CD4-positive, alpha-beta memory T cell (primary cell): ENCODE results near the gene KIF26B. TPM values are rescaled to one million over a fixed set of nuclear protein-coding genes. Genes with fewer than 3 reads are reported as not detected.

Experiments
- CTCF ChIA-PET: fragments of 350-600 bp; sonication (Branson Sonifier 250); formaldehyde crosslinking; loops from one replicate; lab custom pipeline; 2021; ENCODE audit warnings: inconsistent platforms; ENCODE audit not compliant: partially characterized antibody; lab: Charles Lee
- POLR2A ChIA-PET: fragments of 350-600 bp; sonication (Branson Sonifier 250); formaldehyde crosslinking; loops from one replicate; lab custom pipeline; 2021; ENCODE audit not compliant: partially characterized antibody; lab: Charles Lee
- DNase-seq, 5 donors: peaks; one replicate each; pipeline versions ENCODE4 v3.0.0 to v3.0.0-alpha.2; 2020 to 2022; ENCODE audit warnings: mixed read lengths in 1 of 5
- H3K27ac ChIP-seq: one replicate; pipeline ENCODE4 v1.7.0; 2013; ENCODE audit warnings: low read depth, low read length
- H3K27me3 ChIP-seq: 2 replicates; pipeline ENCODE4 v1.7.0; 2013; ENCODE audit warnings: mild to moderate bottlenecking, low read length, moderate library complexity; ENCODE audit not compliant: insufficient read depth
- H3K36me3 ChIP-seq: 2 replicates; pipeline ENCODE4 v1.7.0; 2013; ENCODE audit warnings: mild to moderate bottlenecking, low read length, moderate library complexity; ENCODE audit not compliant: insufficient read depth
- H3K4me1 ChIP-seq: 2 replicates; pipeline ENCODE4 v1.7.0; 2013; ENCODE audit warnings: mild to moderate bottlenecking, low read length, moderate library complexity; ENCODE audit not compliant: insufficient read depth
- H3K4me3 ChIP-seq, 2 donors: one replicate each; pipeline ENCODE4 v1.7.0; 2013; ENCODE audit warnings: low read length in 2 of 2, mild to moderate bottlenecking in 1 of 2
- H3K9me3 ChIP-seq, 2 donors: one replicate each; pipeline ENCODE4 v1.7.0; 2013; ENCODE audit warnings: low read length in 2 of 2, control low read depth in 1 of 2; ENCODE audit not compliant: control insufficient read depth in 1 of 2
- H3K27ac Mint-ChIP-seq, 7 donors: one replicate each; pipeline ENCODE4 v1.8.0; 2020 to 2021; ENCODE audit warnings: mixed read lengths in 7 of 7, mild to moderate bottlenecking in 6 of 7, inconsistent platforms in 3 of 7, moderate library complexity in 3 of 7
- H3K27me3 Mint-ChIP-seq, 2 donors: one replicate each; pipeline ENCODE4 v1.8.0; 2020 to 2021; ENCODE audit warnings: mixed read lengths in 2 of 2
- H3K36me3 Mint-ChIP-seq, 2 donors: one replicate each; pipeline ENCODE4 v1.8.0; 2020 to 2021; ENCODE audit warnings: mixed read lengths in 2 of 2, inconsistent platforms in 1 of 2, mild to moderate bottlenecking in 1 of 2
- H3K4me1 Mint-ChIP-seq, 4 donors: one replicate each; pipeline ENCODE4 v1.8.0; 2020 to 2021; ENCODE audit warnings: mixed read lengths in 4 of 4, mild to moderate bottlenecking in 1 of 4
- H3K4me3 Mint-ChIP-seq, 8 donors: one replicate each; pipeline ENCODE4 v1.8.0; 2020 to 2021; ENCODE audit warnings: mixed read lengths in 8 of 8, mild to moderate bottlenecking in 7 of 8, moderate library complexity in 6 of 8, inconsistent platforms in 3 of 8
- H3K9me3 Mint-ChIP-seq, 8 donors: one replicate each; pipeline ENCODE4 v1.8.0; 2020 to 2021; ENCODE audit warnings: mixed read lengths in 8 of 8, mild to moderate bottlenecking in 5 of 8, inconsistent platforms in 3 of 8, moderate library complexity in 1 of 8
- intact Hi-C: fragments of 100-400 bp; cut with micrococcal nuclease; formaldehyde crosslinking; loops from one replicate; pipeline ENCODE4 v1.15.1; 2023
- polyA plus RNA-seq, 2 donors: library from polyadenylated mRNA; unstranded; fragments of 300-500 nt; fragmentation: Illumina TruSeq; gene quantifications; one replicate each; pipeline ENCODE4 v1.2.3, GENCODE V29; 2021
- total RNA-seq, 2 experiments: library from RNA; stranded (reverse); gene quantifications; one replicate each; pipeline ENCODE4 v1.2.3, GENCODE V29; 2021

Gene KIF26B
- total and polyA plus RNA-seq, 4 experiments from 2014 or later: 0.10 TPM; not detected in 3

- Mint-ChIP-seq H3K27ac (no peak overlapping the region), H3K4me1 (no peaks in the 10 kb centered on the region), H3K9me3 (peaks cover 0 to 4% (median 0%) of the 10 kb centered on the region in 8 donors), H3K36me3 (no peaks in the 10 kb centered on the region), H3K4me3 (no peak overlapping the region), H3K27me3 (peaks cover 2 to 4% of the 10 kb centered on the region in 2 donors)
- Histone ChIP-seq H3K27ac (no peak overlapping the region), H3K27me3 (no peaks in the 10 kb centered on the region), H3K4me3 (no peak overlapping the region), H3K36me3 (no peaks in the 10 kb centered on the region), H3K9me3 (no peaks in the 10 kb centered on the region), H3K4me1 (no peaks in the 10 kb centered on the region)
- DNase-seq: no peak
- intact Hi-C loops: no loop called here
- ChIA-PET POLR2A (no interaction called here), CTCF (no interaction called here)
Observed at GRCh38 chr1:245462161-245462560, 307.4 kb downstream of the KIF26B start.

GRCh38 chr1:245463392-245464165 lies 308.8 kb downstream of the KIF26B start:
- POLR2A ChIA-PET: no interaction called here
- H3K9me3 Mint-ChIP-seq: peaks cover 0 to 4% (median 0%) of the 10 kb centered on the region in 8 donors

GRCh38 chr1:245464290-245464689 lies 309.5 kb downstream of the KIF26B start:
- no peaks in the 10 kb centered on the region for H3K27me3 ChIP-seq
- ChIA-PET POLR2A (no interaction called here), CTCF (no interaction called here)
- Mint-ChIP-seq H3K36me3 (no peaks in the 10 kb centered on the region), H3K4me1 (no peaks in the 10 kb centered on the region), H3K27me3 (peaks cover under 1 to 2% of the 10 kb centered on the region in 2 donors), H3K27ac (no peak overlapping the region), H3K9me3 (peaks cover 0 to 4% (median 0%) of the 10 kb centered on the region in 8 donors), H3K4me3 (no peak overlapping the region)
- no peaks in the 10 kb centered on the region for H3K4me1 ChIP-seq
- H3K4me3 ChIP-seq: no peak overlapping the region
- no peak overlapping the region for H3K27ac ChIP-seq
- intact Hi-C loops: no loop called here
- no peaks in the 10 kb centered on the region for H3K9me3 ChIP-seq
- no peak for DNase-seq
- no peaks in the 10 kb centered on the region for H3K36me3 ChIP-seq

More at GRCh38 chr1:245463392-245464165, 308.8 kb downstream of the KIF26B start:
- H3K4me3 ChIP-seq: no peak overlapping the region
- Mint-ChIP-seq H3K27me3 (peaks cover 2 to 4% of the 10 kb centered on the region in 2 donors), H3K27ac (no peak overlapping the region), H3K4me1 (no peaks in the 10 kb centered on the region), H3K4me3 (no peak overlapping the region), H3K36me3 (no peaks in the 10 kb centered on the region)
- DNase-seq: no peak
- H3K27ac ChIP-seq: no peak overlapping the region
- CTCF ChIA-PET: no interaction called here
- no peaks in the 10 kb centered on the region for H3K4me1 ChIP-seq
- H3K9me3 ChIP-seq: no peaks in the 10 kb centered on the region
- intact Hi-C loops: no loop called here
- no peaks in the 10 kb centered on the region for H3K36me3 ChIP-seq
- no peaks in the 10 kb centered on the region for H3K27me3 ChIP-seq

- no peak overlapping the region for H3K4me3 ChIP-seq
- Mint-ChIP-seq H3K36me3 (no peaks in the 10 kb centered on the region), H3K27ac (no peak overlapping the region), H3K27me3 (no peaks in the 10 kb centered on the region), H3K9me3 (peaks cover 0 to 4% (median under 1%) of the 10 kb centered on the region in 8 donors), H3K4me3 (no peak overlapping the region), H3K4me1 (no peaks in the 10 kb centered on the region)
- intact Hi-C loops: no loop called here
- no peaks in the 10 kb centered on the region for H3K27me3 ChIP-seq
- H3K36me3 ChIP-seq: no peaks in the 10 kb centered on the region
- CTCF ChIA-PET: no interaction called here
- POLR2A ChIA-PET: no interaction called here
- H3K27ac ChIP-seq: no peak overlapping the region
- no peaks in the 10 kb centered on the region for H3K9me3 ChIP-seq
- DNase-seq: no peak
- H3K4me1 ChIP-seq: no peaks in the 10 kb centered on the region
Observed at GRCh38 chr1:245465666-245466065, 310.9 kb downstream of the KIF26B start.

- Mint-ChIP-seq H3K4me1 (no peaks in the 10 kb centered on the region), H3K27me3 (no peaks in the 10 kb centered on the region), H3K9me3 (peaks cover 0 to 4% (median under 1%) of the 10 kb centered on the region in 8 donors), H3K4me3 (no peak overlapping the region), H3K27ac (no peak overlapping the region), H3K36me3 (no peaks in the 10 kb centered on the region)
- H3K9me3 ChIP-seq: no peaks in the 10 kb centered on the region
- intact Hi-C loops: no loop called here
- H3K36me3 ChIP-seq: no peaks in the 10 kb centered on the region
- ChIA-PET POLR2A (no interaction called here), CTCF (no interaction called here)
- H3K27me3 ChIP-seq: no peaks in the 10 kb centered on the region
- H3K4me3 ChIP-seq: no peak overlapping the region
- no peak for DNase-seq
- no peak overlapping the region for H3K27ac ChIP-seq
- no peaks in the 10 kb centered on the region for H3K4me1 ChIP-seq
Observed at GRCh38 chr1:245466261-245466660, 311.5 kb downstream of the KIF26B start.

- no peak overlapping the region for H3K4me3 Mint-ChIP-seq
- H3K27ac Mint-ChIP-seq: no peak overlapping the region
- Histone ChIP-seq H3K27ac (no peak overlapping the region), H3K36me3 (no peaks in the 10 kb centered on the region), H3K4me3 (no peak overlapping the region), H3K9me3 (no peaks in the 10 kb centered on the region), H3K4me1 (no peaks in the 10 kb centered on the region), H3K27me3 (no peaks in the 10 kb centered on the region)
- ChIA-PET CTCF (no interaction called here), POLR2A (no interaction called here)
- intact Hi-C loops: no loop called here
- H3K27me3 Mint-ChIP-seq: no peaks in the 10 kb centered on the region
- no peaks in the 10 kb centered on the region for H3K36me3 Mint-ChIP-seq
- no peak for DNase-seq
- no peaks in the 10 kb centered on the region for H3K4me1 Mint-ChIP-seq
- peaks cover 0 to 4% (median under 1%) of the 10 kb centered on the region in 8 donors for H3K9me3 Mint-ChIP-seq
Observed at GRCh38 chr1:245467804-245468203, 313.0 kb downstream of the KIF26B start.

- Mint-ChIP-seq H3K4me3 (no peak overlapping the region), H3K9me3 (peaks cover 0 to 4% (median under 1%) of the 10 kb centered on the region in 8 donors), H3K4me1 (no peaks in the 10 kb centered on the region), H3K27me3 (peaks cover 0 to 2% of the 10 kb centered on the region in 2 donors), H3K27ac (no peak overlapping the region), H3K36me3 (no peaks in the 10 kb centered on the region)
- DNase-seq: no peak
- Histone ChIP-seq H3K27ac (no peak overlapping the region), H3K9me3 (no peaks in the 10 kb centered on the region), H3K4me3 (no peak overlapping the region), H3K27me3 (no peaks in the 10 kb centered on the region), H3K4me1 (no peaks in the 10 kb centered on the region), H3K36me3 (no peaks in the 10 kb centered on the region)
- ChIA-PET POLR2A (no interaction called here), CTCF (no interaction called here)
- intact Hi-C loops: no loop called here
Observed at GRCh38 chr1:245469006-245469405, 314.2 kb downstream of the KIF26B start.
